ENCODE data around the gene CHD5. TPM values are rescaled to one million over a fixed set of nuclear protein-coding genes. Genes with fewer than 3 reads are reported as not detected.

Gene CHD5
- total RNA-seq, 2 donors from 2014 or later = 1.1 to 3.2 TPM

- TF ChIP-seq, protein P1, sequence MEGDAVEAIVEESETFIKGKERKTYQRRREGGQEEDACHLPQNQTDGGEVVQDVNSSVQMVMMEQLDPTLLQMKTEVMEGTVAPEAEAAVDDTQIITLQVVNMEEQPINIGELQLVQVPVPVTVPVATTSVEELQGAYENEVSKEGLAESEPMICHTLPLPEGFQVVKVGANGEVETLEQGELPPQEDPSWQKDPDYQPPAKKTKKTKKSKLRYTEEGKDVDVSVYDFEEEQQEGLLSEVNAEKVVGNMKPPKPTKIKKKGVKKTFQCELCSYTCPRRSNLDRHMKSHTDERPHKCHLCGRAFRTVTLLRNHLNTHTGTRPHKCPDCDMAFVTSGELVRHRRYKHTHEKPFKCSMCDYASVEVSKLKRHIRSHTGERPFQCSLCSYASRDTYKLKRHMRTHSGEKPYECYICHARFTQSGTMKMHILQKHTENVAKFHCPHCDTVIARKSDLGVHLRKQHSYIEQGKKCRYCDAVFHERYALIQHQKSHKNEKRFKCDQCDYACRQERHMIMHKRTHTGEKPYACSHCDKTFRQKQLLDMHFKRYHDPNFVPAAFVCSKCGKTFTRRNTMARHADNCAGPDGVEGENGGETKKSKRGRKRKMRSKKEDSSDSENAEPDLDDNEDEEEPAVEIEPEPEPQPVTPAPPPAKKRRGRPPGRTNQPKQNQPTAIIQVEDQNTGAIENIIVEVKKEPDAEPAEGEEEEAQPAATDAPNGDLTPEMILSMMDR (IDR thresholded peaks at IDR 0.05) = no peak
Measured at GRCh38 chr1:6116137-6116536, 64.0 kb downstream of the CHD5 start.

GRCh38 chr1:6113745-6114144, 66.4 kb downstream of the CHD5 start:
- Histone ChIP-seq H3K27me3 (replicated peaks; ENCODE audit: insufficient read depth) (no peaks in the 10 kb centered on the region), H3K4me3 (no peak overlapping the region), H3K9me3 (peaks cover 3% of the 10 kb centered on the region), H3K27ac (no peak overlapping the region), H3K4me1 (ENCODE audit: control insufficient read depth in 1 of 2, low read depth in 2 of 2) (no peaks in the 10 kb centered on the region), H3K36me3 (no peaks in the 10 kb centered on the region)
- TF ChIP-seq, protein P1 (IDR thresholded peaks at IDR 0.05) = no peak
- DNase-seq (ENCODE audit: low spot score) (no peak), ATAC-seq (ENCODE audit: insufficient number of reproducible peaks, low FRiP score, low read depth) (no peak)

More at GRCh38 chr1:6116137-6116536, 64.0 kb downstream of the CHD5 start:
- Histone ChIP-seq H3K27ac (no peak overlapping the region), H3K4me1 (ENCODE audit: control insufficient read depth in 1 of 2, low read depth in 2 of 2) (no peaks in the 10 kb centered on the region), H3K4me3 (no peak overlapping the region), H3K27me3 (replicated peaks; ENCODE audit: insufficient read depth) (no peaks in the 10 kb centered on the region), H3K9me3 (peaks cover 3% of the 10 kb centered on the region), H3K36me3 (no peaks in the 10 kb centered on the region)
- no peak for ATAC-seq (ENCODE audit: insufficient number of reproducible peaks, low FRiP score, low read depth)
- no peak for DNase-seq (ENCODE audit: low spot score)

- no peak for DNase-seq (ENCODE audit: low spot score)
- Histone ChIP-seq H3K27ac (no peak overlapping the region), H3K9me3 (peaks cover 3% of the 10 kb centered on the region), H3K4me1 (ENCODE audit: control insufficient read depth in 1 of 2, low read depth in 2 of 2) (no peaks in the 10 kb centered on the region), H3K36me3 (no peaks in the 10 kb centered on the region), H3K27me3 (replicated peaks; ENCODE audit: insufficient read depth) (no peaks in the 10 kb centered on the region), H3K4me3 (no peak overlapping the region)
- TF ChIP-seq, protein P1 (IDR thresholded peaks at IDR 0.05) = no peak
- ATAC-seq (ENCODE audit: insufficient number of reproducible peaks, low FRiP score, low read depth) = no peak
Measured at GRCh38 chr1:6113116-6113515, 67.0 kb downstream of the CHD5 start.

DNA sequence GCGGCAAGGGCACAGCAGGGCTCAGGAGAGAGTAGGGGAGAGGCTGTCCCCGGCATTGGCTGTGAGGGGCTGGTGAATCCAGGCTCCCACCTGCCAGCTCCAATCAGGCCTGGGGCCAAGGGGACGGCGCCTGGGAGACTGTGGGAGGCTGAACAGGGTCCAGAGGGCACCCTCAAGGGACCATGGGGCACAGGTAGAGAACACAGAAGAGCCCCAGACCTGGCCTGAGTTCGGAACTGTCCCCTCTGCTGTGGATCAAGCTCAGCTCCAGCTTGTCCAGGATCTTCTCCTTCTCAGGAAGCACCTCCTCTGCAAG, 67.5 kb downstream of the CHD5 start:
- TF ChIP-seq, protein P1 (IDR thresholded peaks at IDR 0.05) = no peak
- H3K36me3 ChIP-seq = no peaks in the 10 kb centered on the region
- H3K27ac ChIP-seq = no peak overlapping the region
- H3K9me3 ChIP-seq = peaks cover 3% of the 10 kb centered on the region
- H3K27me3 ChIP-seq (replicated peaks; ENCODE audit: insufficient read depth) = no peaks in the 10 kb centered on the region
- no peak for ATAC-seq (ENCODE audit: insufficient number of reproducible peaks, low FRiP score, low read depth)
- no peak overlapping the region for H3K4me3 ChIP-seq
- H3K4me1 ChIP-seq (ENCODE audit: control insufficient read depth in 1 of 2, low read depth in 2 of 2) = no peaks in the 10 kb centered on the region
- no peak for DNase-seq (ENCODE audit: low spot score)

DNA sequence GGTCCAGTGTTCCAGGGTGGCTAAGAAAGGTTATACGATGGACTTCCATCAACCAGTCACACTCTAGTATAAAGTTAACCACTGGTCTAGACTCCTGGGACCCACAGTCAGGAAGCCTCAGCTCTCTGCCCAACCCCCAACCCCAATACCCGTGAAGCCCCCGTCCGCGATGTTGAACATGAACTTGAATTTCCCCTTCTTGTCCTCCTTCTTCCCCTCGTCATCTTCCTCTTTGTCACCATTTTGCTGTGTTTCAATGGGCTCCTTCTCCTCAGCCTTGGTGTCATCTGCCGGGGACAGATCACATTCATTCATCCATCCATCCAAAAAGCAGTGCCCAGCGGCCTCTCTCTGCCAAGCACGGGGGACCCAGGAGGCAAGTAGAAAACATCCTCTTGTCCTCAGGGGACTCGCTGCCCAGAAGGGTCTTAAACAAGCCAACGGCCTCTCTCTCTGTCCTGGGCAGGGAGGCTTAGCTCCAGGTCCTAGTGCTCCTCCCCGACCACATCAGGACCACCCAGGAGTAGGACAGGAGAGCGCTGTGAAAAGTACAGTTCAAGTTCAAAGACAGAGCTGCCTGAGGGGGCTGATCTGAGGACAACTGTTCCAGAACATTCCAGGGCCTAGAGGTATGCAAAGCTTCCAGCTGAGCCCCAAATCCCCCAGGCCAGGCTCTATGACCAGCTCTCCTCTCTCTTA, 68.0 kb downstream of the CHD5 start:
- H3K27me3 ChIP-seq (replicated peaks; ENCODE audit: insufficient read depth) = no peaks in the 10 kb centered on the region
- no peaks in the 10 kb centered on the region for H3K4me1 ChIP-seq (ENCODE audit: control insufficient read depth in 1 of 2, low read depth in 2 of 2)
- ATAC-seq (ENCODE audit: insufficient number of reproducible peaks, low FRiP score, low read depth) = no peak
- no peak overlapping the region for H3K4me3 ChIP-seq
- H3K9me3 ChIP-seq = peaks cover under 1% of the 10 kb centered on the region
- DNase-seq (ENCODE audit: low spot score) = no peak
- TF ChIP-seq, protein P1 (IDR thresholded peaks at IDR 0.05) = no peak
- H3K27ac ChIP-seq = no peak overlapping the region
- H3K36me3 ChIP-seq = no peaks in the 10 kb centered on the region

Data from thoracic aorta (tissue), 2 donors.